ENCODE measurements around the gene RANBP17. TPM values are rescaled to one million over a fixed set of nuclear protein-coding genes. Genes with fewer than 3 reads are reported as not detected.
"Not testable (repeated sequence)": the region's sequence is repeated elsewhere in the genome, so short reads cannot be mapped to it uniquely, and the experiment has no call there.

RANBP17 gene
- total RNA-seq, 1 donor from 2014 or later, result 11.4 TPM

DNA sequence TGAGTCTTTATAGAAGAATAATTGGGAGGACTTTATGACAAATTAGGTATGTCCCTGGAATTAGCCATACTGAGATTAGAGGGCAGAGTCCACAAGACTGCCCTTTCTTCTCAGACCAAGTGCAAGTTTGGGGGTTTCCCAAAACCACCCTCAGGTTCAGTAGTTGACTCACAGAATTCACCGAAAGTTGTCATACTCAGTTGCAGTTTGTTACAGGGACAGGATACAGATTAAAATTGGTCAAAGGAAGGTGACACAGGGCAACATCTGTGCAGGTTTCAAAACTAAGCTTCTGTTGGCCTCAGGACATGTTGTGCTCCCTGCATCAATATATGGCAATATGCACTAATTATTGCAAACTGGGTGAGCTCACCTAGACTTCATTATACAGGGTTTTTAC is 3.8 kb downstream of the RANBP17 start:
- no peak for DNase-seq (ENCODE audit: extremely low read depth, low read depth, low spot score)

DNA sequence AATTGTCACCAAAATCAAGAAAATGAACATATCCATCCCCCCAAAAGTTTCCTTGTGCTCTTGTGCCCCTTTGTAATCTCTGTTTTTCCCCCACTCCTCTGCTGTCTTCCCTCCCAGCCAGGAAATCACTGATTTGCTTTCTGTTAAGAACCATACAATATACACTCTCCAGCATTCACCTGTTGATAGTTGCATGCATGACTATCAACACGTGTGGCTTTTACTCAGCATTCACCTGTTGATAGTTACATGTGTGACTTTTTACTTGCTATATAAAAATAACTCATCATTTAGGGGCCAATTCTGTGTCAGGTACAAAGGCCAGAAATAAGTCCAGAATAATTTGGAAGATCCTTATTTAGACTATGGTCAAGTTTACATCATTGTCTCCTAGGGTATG is 6.0 kb downstream of the RANBP17 start:
- DNase-seq (ENCODE audit: extremely low read depth, low read depth, low spot score), result no peak

DNA sequence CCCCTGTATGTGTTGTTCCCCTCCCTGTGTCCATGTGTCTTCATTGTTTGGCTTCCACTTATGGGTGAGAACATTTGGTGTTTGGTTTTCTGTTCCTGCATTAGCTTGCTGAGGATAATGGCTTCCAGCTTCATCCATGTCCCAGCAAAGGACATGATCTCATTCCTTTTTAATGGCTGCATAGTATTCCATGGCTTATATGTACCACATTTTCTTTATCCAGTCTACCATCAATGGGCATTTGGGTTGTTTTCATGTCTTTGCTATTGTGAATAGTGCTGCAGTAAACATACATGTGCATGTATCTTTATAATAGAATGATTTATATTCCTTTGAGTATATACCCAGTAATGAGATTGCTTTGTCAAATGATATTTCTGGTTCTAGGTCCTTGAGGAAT is 8.6 kb downstream of the RANBP17 start:
- not testable (repeated sequence) for DNase-seq (ENCODE audit: extremely low read depth, low read depth, low spot score)

DNA sequence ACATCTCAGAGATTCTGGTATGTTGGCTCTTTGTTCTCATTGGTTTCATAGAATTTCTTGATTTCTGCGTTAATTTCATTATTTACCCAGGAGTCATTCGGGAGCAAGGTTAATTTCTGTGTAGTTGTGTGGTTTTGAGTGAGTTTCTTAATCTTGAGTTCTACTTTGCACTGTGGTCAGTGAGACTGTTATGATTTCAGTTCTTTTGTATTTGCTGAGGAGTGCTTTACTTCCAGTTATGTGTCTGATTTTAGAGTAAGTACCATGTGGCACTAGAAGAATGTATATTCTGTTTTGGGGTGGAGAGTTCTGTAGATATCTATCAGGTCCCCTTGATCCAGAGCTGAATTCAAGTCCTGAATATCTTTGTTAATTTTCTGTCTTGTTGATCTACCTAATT is 12.2 kb downstream of the RANBP17 start:
- DNase-seq (ENCODE audit: extremely low read depth, low read depth, low spot score), result no peak

DNA sequence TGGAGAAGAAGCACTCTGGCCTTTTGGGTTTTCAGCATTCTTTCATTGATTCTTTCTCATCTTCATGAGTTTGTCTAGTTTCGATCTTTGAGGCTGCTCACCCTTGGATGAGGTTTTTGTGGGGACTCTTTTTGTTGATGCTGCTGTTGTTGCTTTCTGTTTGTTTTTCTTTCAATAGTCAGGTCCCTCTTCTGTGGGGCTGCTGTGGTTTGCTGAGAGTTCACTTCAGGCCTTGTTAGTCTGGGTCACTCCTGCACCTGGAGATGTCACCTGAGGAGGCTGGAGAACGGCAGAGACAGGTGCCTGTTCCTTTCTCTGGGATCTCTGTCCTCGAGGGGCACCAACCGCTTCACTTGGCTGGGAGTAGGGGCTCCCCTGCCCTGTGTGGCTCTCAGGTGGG is 14.0 kb downstream of the RANBP17 start:
- no peak for DNase-seq (ENCODE audit: extremely low read depth, low read depth, low spot score)

DNA sequence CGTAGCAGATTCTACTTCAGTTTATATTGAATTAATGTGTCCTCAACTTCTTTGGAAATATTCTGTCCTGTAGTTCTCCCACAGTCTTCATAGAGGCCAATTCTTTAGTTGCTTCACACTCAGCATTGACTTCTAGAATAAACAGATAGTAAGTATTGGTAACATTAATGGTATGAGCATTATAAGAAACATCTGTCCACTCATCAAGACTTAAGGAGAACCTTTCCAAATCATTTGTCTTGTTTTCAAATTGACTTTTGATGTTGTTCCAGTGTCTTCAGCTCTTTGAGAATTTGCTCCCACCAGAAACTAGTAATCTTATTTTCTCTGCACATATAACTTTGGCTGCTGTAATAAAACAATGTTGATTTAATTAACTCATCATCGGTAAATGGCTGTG is 18.3 kb downstream of the RANBP17 start:
- DNase-seq (ENCODE audit: extremely low read depth, low read depth, low spot score), result no peak

DNA sequence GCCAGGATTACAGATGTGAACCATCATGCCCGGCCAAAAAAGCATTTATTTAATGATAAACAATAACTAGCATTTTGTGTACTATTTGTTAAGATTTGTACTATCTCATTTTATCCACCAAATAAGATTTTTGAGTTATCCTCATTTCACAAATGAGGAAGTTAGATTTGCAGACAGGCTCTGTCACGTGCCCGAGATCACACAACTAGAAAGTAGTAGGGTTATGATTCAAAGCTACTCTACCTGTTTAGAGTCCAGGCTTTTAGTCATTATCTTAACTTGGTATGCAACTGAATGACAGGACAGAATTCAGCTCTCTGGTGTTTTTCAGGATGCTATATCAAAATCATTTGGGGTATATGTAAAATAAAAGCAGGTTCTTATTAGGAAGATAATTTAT is 20.5 kb downstream of the RANBP17 start:
- DNase-seq (ENCODE audit: extremely low read depth, low read depth, low spot score), result no peak

DNA sequence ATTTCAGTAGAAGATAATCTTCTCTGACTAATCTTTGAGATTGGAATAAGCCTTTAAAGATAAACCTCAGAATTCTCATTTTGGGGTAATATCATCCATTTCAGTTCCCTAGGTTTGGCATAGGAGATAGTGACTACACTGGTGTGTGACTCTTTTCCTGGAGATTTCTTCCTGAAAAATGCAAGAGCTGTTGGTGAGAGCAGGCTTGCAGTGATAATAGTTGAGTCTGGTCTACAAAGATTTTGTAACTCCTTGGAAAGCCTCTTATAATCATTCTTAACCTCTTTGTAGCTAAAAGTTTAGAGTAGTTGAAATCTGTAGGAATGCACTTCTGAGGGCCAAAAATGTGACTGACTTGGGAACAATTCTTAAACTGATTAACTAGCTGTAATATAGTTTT is 23.4 kb downstream of the RANBP17 start:
- no peak for DNase-seq (ENCODE audit: extremely low read depth, low read depth, low spot score)

DNA sequence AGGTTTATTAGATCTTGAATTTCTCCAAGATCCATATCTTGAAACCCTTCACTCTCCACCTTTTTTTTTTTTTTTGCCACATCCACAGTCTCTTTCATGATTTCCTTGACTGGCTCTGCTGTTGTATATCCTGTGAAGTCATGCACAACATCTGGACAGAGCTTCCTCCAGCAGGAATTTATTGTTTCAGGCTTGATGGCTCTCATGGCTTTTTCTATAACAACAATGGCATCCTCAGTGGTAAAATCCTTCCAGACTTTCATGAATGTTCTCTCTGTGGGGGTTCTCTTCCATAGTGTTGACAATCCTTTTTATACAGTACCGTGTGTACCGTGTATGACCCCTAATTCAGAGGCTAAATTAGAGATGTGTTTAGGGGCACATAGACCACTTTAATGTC is 24.0 kb downstream of the RANBP17 start:
- DNase-seq (ENCODE audit: extremely low read depth, low read depth, low spot score), result no peak

DNA sequence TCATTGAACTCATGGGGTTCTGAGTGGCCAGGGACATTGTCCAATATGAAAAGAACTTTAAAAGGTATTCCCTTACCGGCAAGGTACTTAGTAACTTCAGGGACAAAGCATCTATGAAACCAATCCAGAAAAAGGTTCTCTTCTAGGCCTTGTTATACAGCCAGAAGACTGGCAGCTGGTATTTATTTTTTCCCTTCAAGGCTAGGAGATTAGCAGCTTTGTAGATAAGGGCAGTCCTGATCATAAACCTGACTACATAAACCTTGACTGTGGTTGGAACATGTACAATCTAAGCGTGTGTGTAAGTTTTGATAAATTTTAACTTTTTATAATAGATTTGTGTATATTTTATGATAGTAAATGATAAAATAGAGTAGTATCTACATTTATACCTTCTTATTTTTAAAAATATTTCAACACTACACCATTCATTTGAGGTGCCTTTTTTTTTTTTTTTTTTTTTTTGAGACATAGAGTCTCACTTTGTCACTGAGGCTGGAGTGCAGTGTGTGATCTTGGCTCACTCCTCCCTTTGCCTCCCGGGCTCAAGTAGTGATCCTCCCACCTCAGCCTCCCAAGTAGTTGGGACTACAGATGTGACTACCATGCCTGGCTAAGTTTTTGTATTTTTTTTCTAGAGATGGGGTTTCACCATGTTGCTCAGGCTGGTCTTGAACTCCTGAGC is 24.5 kb downstream of the RANBP17 start:
- DNase-seq (ENCODE audit: extremely low read depth, low read depth, low spot score), result no peak

DNA sequence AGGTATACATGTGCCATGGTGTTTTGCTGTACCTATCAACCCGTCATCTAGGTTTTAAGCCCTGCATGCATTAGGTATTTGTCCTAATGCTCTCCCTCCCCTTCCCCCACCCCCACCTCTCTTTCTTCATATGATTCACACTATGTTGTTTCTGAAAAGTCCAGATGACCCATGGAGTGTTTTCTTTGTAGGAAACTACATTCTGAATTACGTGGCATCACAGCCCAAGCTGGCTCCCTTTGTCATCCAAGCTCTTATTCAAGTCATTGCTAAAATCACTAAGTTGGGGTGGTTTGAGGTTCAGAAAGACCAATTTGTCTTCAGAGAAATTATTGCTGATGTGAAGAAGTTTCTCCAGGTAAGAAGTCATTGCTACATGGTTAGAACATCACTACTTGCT is 30.4 kb downstream of the RANBP17 start:
- DNase-seq (ENCODE audit: extremely low read depth, low read depth, low spot score), result peak; percentile 52

DNA sequence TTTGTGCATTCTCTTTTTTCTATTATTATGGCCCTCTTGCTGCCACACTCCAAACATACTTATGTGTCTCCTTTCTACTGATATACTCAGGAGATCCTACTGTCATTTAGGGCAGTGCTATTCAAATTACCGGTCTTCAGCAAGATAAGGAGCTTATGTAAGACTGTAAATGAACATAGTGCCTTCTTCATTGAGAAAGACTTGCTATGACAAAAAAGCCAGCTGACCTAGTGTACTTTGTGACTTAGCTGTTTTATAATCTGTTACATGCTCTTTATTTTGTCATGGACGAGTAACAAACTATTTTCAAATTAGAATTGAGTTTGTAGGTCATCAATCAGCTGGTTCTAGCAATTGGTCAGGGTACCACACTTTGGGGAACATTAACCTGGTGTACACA is 32.8 kb downstream of the RANBP17 start:
- no peak for DNase-seq (ENCODE audit: extremely low read depth, low read depth, low spot score)

DNA sequence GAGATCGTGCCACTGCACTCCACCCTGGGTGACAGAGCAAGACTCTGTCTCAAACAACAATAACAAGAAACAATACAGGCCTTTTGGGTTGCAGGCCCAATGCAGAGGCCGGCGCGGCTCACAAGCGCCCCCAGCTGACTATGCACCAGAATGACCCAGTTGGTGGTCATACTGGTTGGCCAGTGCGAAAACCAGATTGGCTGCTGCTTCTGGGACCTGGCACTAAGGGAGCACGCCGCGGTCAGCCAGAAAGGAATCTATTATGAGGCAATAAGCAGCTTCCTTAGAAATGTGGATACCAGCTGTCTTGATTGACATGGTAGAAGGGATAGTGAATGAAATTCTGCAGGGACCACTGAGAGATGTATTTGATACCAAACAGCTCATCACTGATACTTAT is 35.0 kb downstream of the RANBP17 start:
- no peak for DNase-seq (ENCODE audit: extremely low read depth, low read depth, low spot score)

DNA sequence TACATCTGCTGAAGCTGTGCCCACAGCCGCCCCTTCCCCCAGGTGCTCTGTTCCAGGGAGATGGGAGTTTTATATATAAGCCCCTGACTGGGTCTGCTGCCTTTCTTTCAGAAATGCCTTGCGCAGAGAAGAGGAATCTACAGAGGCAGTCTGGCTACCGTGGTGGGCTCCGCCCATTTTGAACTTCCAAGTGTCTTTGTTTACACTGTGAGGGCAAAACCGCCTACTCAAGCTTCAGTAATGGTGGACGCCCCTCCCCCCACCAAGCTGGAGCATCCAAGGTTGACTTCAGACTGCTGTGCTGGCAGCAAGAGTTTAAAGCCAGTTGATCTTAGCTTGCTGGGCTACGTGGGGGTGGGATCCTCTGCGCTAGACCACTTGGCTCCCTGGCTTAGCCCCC is 41.3 kb downstream of the RANBP17 start:
- no peak for DNase-seq (ENCODE audit: extremely low read depth, low read depth, low spot score)

DNA sequence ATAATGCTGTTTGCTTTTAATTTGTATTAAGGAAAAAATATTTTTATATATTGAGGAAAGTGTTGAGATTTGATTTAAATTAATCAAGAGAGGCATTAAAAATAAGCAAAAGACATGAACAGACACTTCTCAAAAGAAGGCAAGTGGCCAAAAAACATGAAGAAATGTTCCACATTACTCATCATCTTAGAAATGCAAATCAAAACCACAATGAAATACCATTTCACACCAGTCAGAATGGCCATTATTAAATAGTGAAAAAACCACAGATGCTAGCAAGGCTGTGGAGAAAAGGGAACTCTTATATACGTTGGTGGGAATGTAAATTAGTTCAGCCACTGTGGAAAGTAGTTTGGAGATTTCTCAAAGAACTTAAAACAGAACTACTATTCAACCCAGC is 45.9 kb downstream of the RANBP17 start:
- no peak for DNase-seq (ENCODE audit: extremely low read depth, low read depth, low spot score)

DNA sequence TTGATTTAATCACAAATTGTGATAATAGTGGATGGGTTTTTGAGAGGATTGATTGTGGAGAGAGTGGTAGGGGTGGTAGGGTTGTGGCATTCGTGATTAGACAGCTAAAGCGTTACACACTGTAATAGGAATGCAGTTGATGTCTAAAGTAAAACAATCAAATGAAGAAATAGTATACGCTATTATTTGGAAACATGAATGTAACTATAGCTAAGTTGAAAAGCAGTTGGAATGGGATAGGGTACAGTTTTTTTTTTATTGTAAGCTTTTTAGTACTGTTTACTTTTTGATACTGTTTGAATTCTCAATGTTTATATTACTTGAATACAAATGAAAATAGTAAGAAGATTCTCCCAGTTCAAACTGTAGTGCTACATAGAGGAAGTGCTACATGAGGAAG is 51.8 kb downstream of the RANBP17 start:
- no peak for DNase-seq (ENCODE audit: extremely low read depth, low read depth, low spot score)

DNA sequence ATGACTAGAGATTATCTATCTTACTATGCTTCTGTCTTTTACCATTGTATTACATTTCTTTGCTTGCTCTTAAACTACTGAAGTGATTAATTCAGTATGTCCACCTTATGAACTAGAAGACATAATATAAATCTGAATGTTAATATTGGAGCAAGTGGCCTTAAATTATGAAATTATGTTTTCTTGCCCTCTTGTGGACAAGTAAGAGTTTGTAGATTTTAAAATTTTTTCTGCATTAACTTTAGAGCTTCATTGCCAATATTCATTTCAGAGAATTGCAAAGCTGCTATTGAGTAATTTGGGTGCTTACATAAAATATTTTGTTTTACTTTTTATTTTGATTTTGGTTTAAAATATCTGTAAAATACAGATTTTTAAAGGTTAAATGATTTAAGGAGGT is 55.3 kb downstream of the RANBP17 start:
- DNase-seq (ENCODE audit: extremely low read depth, low read depth, low spot score), result no peak

DNA sequence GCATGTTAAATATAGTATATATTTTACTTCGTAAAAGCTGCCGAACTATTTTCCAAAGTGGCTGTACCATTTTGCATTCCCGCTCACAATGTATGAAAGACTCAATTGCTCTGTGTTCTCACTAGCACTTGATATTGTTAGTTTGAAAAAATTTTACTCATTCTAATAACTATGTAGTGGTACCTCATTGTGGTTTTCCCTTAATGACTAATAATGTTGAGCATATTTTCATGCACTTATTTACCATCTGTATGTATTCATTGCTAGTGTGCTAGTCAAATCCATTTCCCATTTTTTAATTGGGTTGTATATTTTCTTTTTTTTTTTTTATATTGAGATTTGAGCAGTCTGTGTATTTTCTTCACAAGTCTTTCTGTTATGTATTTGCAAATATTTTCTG is 58.4 kb downstream of the RANBP17 start:
- DNase-seq (ENCODE audit: extremely low read depth, low read depth, low spot score), result no peak

DNA sequence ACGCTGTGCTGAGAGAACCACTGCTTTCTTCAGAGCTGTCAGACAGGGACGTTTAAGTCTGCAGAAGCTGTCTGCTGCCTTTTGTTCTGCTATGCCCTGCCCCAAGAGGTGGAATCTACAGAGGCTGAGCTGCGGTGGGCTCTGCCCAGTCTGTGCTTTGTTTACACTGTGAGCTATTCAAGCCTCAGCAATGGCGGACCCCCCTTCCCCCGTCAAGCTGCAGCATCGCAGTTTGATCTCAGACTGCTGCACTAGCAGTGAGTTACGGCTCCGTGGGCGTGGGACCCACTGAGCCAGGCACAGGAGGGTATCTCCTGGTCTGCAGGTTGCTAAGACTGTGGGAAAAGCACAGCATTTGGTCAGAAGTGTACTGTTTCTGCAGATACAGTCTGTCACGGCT is 60.5 kb downstream of the RANBP17 start:
- not testable (repeated sequence) for DNase-seq (ENCODE audit: extremely low read depth, low read depth, low spot score)

DNA sequence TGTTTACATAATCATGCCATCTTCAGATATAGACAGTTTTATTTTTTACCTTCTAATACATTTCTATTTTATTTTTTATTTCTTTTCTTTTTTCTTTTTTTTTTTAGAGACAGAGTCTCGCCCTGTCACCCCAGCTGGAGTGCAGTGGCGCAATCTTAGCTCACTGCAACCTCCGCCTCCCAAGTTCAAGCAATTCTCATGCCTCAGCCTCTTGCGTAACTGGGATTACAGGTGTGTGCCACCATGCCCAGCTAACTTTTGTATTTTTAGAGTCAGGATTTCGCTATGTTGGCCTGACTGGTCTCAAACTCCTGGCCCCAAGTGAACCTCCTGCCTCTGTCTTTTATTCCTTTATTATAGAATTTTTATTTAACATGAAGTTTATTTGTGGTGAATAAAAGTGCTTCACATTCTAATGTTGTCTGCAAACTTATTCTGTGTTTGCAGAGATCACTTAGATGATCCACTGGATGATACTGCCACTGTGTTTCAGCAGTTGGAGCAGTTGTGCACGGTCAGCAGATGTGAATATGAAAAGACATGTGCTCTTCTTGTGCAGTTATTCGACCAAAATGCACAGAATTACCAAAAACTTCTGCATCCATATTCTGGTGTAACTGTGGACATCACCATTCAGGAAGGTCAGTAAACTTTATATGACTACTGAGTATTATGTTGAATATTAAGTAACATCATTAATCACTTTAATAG is 62.2 kb downstream of the RANBP17 start:
- DNase-seq (ENCODE audit: extremely low read depth, low read depth, low spot score), result no peak

DNA sequence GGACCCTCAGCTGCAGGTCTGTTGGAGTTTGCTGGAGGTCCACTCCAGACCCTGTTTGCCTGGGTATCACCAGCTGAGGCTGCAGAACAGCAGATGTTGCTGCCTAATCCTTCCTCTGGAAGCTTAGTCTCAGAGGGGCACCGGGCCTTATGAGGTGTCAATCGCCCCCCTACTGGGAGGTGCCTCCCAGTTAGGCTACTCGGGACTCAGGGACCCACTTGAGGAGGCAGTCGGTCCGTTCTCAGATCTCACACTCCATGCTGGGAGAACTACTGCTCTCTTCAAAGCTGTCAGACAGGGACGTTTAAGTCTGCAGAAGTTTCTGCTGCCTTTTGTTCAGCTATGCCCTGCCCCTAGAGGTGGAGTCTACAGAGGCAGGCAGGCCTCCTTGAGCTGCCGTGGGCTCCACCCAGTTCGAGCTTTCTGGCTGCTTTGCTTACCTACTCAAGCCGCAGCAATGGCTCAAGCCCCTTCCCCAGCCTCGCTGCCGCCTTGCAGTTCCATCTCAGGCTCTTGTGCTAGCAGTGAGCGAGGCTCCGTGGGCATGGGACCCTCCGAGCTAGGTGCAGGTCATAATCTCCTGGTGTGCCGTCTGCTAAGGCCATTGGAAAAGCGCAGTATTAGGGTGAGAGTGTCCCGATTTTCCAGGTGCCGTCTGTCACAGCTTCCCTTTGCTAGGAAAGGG is 73.9 kb downstream of the RANBP17 start:
- DNase-seq (ENCODE audit: extremely low read depth, low read depth, low spot score), result not testable (repeated sequence)

DNA sequence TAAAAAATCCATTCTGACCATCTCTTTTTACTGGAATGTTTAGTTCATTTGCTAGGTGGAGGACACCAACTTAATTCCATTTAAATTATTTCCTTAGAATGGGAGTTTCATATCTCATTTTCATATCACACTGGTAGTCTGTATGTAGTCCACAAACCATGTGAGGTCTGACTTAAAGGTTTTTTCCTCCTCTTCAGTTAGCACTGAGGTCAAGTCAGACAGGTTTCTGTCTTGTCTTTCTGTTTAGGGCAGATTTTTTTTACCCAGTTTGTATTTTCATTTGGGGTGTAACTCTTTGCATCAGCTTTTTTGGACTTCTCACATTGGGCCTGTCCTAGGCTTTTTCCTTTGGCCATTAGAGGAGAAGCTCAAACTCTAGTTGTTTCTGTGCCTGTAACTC is 75.3 kb downstream of the RANBP17 start:
- no peak for DNase-seq (ENCODE audit: extremely low read depth, low read depth, low spot score)
